Sigmoid colon (tissue), 7 donors: ENCODE data around the gene HPX. TPM values are rescaled to one million over a fixed set of nuclear protein-coding genes. Genes with fewer than 3 reads are reported as not detected.

Experiments
- DNase-seq: peaks from one replicate; pipeline ENCODE4 v3.0.0-alpha.2; 2019
- H3K27ac ChIP-seq, 4 donors: fragments of 200-600 bp; sonication (generic); one replicate each; pipeline ENCODE4 v1.5.1; 2016 to 2019; ENCODE audit warnings: mild to moderate bottlenecking in 1 of 4
- H3K27me3 ChIP-seq, 3 donors: fragments of 200-600 bp; sonication (generic); one replicate each; pipeline ENCODE4 v1.5.1; 2019; ENCODE audit warnings: mild to moderate bottlenecking in 1 of 3
- H3K36me3 ChIP-seq, 4 donors: fragments of 200-600 bp; sonication (generic); one replicate each; pipeline ENCODE4 v1.5.1; 2016 to 2019
- H3K4me1 ChIP-seq, 4 donors: fragments of 200-600 bp; sonication (generic); one replicate each; pipeline ENCODE4 v1.5.1; 2017 to 2019
- H3K4me3 ChIP-seq, 4 donors: fragments of 200-600 bp; sonication (generic); one replicate each; pipeline ENCODE4 v1.5.1; 2017 to 2019; ENCODE audit warnings: mild to moderate bottlenecking in 2 of 4, moderate library complexity in 1 of 4
- H3K9me3 ChIP-seq, 4 donors: fragments of 200-600 bp in 3 of 4; sonication (generic) in 3 of 4; one replicate each; pipeline versions ENCODE4 v1.5.1 to v1.6.1; 2013 to 2019
- CTCF ChIP-seq, 4 experiments: fragments of 450-650 bp in 3 of 4; fragments of 200-600 bp in 1 of 4; IDR thresholded peaks; one replicate each; pipeline ENCODE4 v1.5.1; 2016 to 2019; ENCODE audit warnings: antibody characterized with exemption in 4 of 4, mild to moderate bottlenecking in 3 of 4, moderate library complexity in 2 of 4
- EP300 ChIP-seq, 4 donors: sonication (generic); formaldehyde crosslinking; IDR thresholded peaks; one replicate each; pipeline ENCODE4 v1.6.1; 2017; ENCODE audit warnings: antibody characterized with exemption in 4 of 4
- POLR2A ChIP-seq, 2 donors: fragments of 450-650 bp; IDR thresholded peaks; one replicate each; pipeline ENCODE4 v1.6.1; 2016; ENCODE audit warnings: antibody characterized with exemption in 2 of 2, mild to moderate bottlenecking in 2 of 2, moderate library complexity in 2 of 2
- POLR2AphosphoS5 ChIP-seq, 4 donors: sonication (generic); formaldehyde crosslinking; IDR thresholded peaks; one replicate each; pipeline ENCODE4 v1.6.1; 2017; ENCODE audit warnings: antibody characterized with exemption in 4 of 4
- WGBS, 2 donors: extraction: QIAGEN DNeasy Blood & Tissue Kit; methylation state at CpG; one replicate each; pipeline ENCODE4 v1.1.7; 2013; 5-methylcytosine and 5-hydroxymethylcytosine counted together
- intact Hi-C: fragments of 100-400 bp; cut with DNase I; formaldehyde crosslinking; loops from one replicate; pipeline ENCODE4 v1.15.1; 2023
- polyA plus RNA-seq, 3 donors: library from polyadenylated mRNA; stranded (reverse); fragments of 200-250 nt; gene quantifications; one replicate each; pipeline ENCODE4 v1.2.3, GENCODE V29; 2013
- total RNA-seq, 4 donors: library from RNA; depleted of rRNA; stranded (reverse); fragments of >200 nt; gene quantifications; one replicate each; pipeline ENCODE4 v1.1.0, GENCODE V29; 2016
- donor health status: healthy with polysubstance abuse.
- donor health status: Bipolar disorder and iron deficiency.
- donor health status: healthy.

Gene HPX
- total and polyA plus RNA-seq, 7 donors, result 0.54 to 3.0 (median 1.3) TPM; not detected in 3

DNA sequence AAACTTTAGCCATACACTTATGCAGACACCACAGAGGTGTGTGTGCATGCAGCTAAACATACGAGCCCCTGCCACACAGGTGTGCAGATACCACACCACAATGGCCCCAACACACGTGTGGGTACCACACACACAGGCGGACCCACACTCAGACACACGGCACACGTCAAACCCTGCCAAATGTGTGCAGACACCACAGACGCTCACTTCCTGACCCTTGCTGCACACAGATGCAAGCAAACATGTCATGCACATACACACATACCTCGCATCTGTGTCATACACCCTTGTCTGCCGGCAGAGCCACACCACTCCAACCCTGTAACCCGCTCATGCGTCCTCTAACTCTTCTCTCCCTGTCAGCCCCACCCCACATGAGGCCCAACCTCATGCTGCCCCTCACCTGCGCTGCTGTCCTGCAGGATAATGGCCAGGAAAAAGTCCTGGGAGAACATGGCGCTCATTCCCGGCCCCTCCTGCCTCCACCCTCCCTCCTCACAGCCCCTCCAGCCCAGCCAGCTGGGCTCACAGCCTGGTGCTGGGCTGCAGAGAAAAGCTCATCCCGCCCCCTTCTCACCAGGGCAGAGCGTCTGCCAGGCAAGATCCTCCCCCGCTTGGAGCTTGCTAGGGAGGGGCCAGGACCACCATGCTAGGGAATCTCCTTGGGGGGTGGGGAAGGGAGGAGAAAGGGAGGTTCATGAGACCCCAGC lies 36.3 kb downstream of the HPX start:
- Histone ChIP-seq H3K9me3 (no peaks in the 10 kb centered on the region), H3K4me3 (no peak overlapping the region), H3K27me3 (no peaks in the 10 kb centered on the region), H3K4me1 (peaks cover 0 to 16% (median 13%) of the 10 kb centered on the region in 4 donors), H3K36me3 (peaks cover 5 to 57% (median 16%) of the 10 kb centered on the region in 4 donors), H3K27ac (no peak overlapping the region)
- TF ChIP-seq CTCF (IDR thresholded peaks at IDR 0.05) (no peak), POLR2AphosphoS5 (IDR thresholded peaks at IDR 0.05) (no peak), POLR2A (IDR thresholded peaks at IDR 0.05) (no peak), EP300 (IDR thresholded peaks at IDR 0.05) (no peak)
- no peak for DNase-seq
- intact Hi-C loops, result no loop called here
- 73 to 88% methylated on average over 16 of the region's 16 CpGs for WGBS, 2 donors

DNA sequence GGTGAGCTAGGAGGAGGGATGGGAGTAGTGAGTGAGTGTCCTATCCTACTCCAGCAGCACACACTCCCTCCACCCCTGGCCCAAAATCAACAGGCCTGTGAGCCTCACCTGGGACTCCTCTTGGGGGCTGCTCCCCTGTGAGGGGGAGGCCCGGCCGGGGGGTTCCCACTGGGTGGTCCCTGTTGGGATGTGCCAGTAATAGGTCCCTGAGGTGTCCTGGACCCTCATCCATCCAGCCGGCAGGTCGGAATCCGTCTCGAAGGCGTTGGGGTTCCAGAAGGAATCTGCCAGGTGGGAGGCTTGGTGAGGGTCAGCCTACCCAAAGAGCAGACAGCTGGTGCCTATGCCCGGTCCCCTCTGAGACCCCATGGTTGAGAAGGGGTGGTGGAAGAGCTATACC lies 37.2 kb downstream of the HPX start:
- no peaks in the 10 kb centered on the region for H3K27me3 ChIP-seq
- H3K4me1 ChIP-seq, result peaks cover 0 to 18% (median 13%) of the 10 kb centered on the region in 4 donors
- peaks cover 12 to 48% (median 17%) of the 10 kb centered on the region in 4 donors for H3K36me3 ChIP-seq
- no peak for DNase-seq
- no peak overlapping the region for H3K4me3 ChIP-seq
- intact Hi-C loops, result no loop called here
- 89 to 91% methylated on average over 8 of the region's 8 CpGs for WGBS, 2 donors
- TF ChIP-seq EP300 (IDR thresholded peaks at IDR 0.05), result no peak
- TF ChIP-seq CTCF (IDR thresholded peaks at IDR 0.05), result no peak
- TF ChIP-seq POLR2AphosphoS5 (IDR thresholded peaks at IDR 0.05), result no peak
- no peak for TF ChIP-seq POLR2A (IDR thresholded peaks at IDR 0.05)
- H3K27ac ChIP-seq, result no peak overlapping the region
- no peaks in the 10 kb centered on the region for H3K9me3 ChIP-seq

DNA sequence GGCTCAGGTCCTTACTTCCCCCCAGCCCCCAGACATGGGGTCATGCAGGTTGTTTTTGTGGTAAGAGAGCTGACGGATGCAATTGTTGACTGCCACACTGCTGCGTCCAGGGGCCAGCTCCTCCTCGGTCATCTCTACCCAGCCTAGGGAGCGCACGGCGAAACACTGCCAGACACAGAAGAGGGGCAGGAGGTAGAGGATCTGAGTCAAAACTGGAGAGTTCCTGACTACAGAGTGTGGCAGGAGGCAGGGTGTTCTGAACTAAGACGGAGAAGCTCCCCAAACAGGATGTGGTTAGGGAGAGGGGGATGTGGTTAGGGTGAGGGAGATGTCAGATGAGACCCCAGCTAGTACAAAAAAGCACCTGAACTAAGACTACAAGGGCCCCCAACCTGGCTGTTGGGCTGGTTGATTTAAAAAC lies 38.2 kb downstream of the HPX start:
- no peak for TF ChIP-seq POLR2AphosphoS5 (IDR thresholded peaks at IDR 0.05)
- TF ChIP-seq CTCF (IDR thresholded peaks at IDR 0.05), result no peak
- no peak for TF ChIP-seq POLR2A (IDR thresholded peaks at IDR 0.05)
- no peak for TF ChIP-seq EP300 (IDR thresholded peaks at IDR 0.05)
- H3K4me1 ChIP-seq, result peaks cover 0 to 27% (median 21%) of the 10 kb centered on the region in 4 donors
- WGBS, 2 donors, result 51 to 86% methylated on average over 7 of the region's 7 CpGs
- H3K27me3 ChIP-seq, result no peaks in the 10 kb centered on the region
- H3K9me3 ChIP-seq, result no peaks in the 10 kb centered on the region
- no peak for DNase-seq
- no peak overlapping the region for H3K4me3 ChIP-seq
- intact Hi-C loops, result no loop called here
- peaks cover 12 to 55% (median 18%) of the 10 kb centered on the region in 4 donors for H3K36me3 ChIP-seq
- H3K27ac ChIP-seq, result no peak overlapping the region

DNA sequence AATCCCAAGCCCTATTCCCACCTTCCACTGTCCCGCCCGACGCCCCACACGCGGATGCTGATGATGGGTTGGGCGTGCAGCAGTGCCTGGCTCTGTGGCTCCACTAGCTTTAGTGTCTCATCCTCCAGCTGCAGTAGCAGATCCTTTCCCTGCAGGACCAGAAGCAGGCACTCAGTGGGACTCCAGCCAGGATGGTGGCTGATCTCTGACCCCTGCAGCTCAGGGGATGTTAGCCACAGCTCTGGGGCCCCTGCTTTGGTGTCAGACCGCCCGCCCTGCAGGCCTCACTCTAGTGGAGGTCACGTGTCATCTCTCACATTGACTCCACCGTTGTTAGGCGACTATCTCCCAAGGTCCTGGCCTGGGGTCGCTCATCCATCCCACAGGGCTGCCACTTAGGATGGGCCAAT lies 38.7 kb downstream of the HPX start:
- Histone ChIP-seq H3K27me3 (no peaks in the 10 kb centered on the region), H3K27ac (no peak overlapping the region), H3K4me1 (peaks cover 0 to 28% (median 25%) of the 10 kb centered on the region in 4 donors), H3K36me3 (peaks cover 12 to 54% (median 18%) of the 10 kb centered on the region in 4 donors), H3K9me3 (no peaks in the 10 kb centered on the region), H3K4me3 (no peak overlapping the region)
- intact Hi-C loops, result no loop called here
- DNase-seq, result no peak
- no peak for TF ChIP-seq EP300 (IDR thresholded peaks at IDR 0.05)
- no peak for TF ChIP-seq POLR2A (IDR thresholded peaks at IDR 0.05)
- no peak for TF ChIP-seq POLR2AphosphoS5 (IDR thresholded peaks at IDR 0.05)
- TF ChIP-seq CTCF (IDR thresholded peaks at IDR 0.05), result no peak
- 79 to 89% methylated on average over 12 of the region's 12 CpGs for WGBS, 2 donors
